Measurements from ENCODE around the gene IFT27.

Gene IFT27, protein sequence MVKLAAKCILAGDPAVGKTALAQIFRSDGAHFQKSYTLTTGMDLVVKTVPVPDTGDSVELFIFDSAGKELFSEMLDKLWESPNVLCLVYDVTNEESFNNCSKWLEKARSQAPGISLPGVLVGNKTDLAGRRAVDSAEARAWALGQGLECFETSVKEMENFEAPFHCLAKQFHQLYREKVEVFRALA

DNA sequence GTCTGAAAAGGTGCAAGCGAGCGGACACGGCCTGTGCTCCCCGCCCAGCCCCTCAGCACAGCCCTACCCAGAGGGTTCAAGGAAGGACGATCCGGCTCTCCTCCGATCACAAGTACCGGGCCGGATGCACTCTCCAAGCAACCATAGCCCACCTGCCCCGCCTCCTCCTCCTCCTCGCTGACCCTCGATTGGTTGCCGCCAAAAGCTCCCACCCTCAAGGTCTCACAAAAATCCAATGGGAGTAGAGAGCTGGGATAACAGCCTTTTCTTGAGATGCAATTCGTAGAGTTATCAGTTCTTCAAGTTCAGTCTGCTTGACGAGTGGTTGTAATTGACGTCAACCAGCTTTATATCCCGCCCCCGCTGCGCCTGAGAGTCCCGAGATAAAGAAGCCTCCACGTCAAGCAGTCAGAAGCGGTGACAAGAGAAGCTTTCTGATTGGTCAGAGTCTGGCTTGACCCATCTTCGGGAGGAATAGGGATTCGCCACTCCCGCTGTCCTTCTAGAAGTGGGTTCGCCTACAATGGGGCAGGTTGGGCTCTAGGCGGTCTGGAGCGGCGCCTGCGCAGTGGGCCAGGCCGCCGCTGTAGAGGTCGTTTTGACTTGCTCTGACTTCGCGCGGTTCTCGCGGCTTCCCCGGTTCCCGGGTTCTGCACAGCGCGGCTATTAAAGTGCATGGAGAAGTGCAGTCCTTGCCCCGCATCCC lies at the start of gene IFT27:
IFT27 (minus strand) TSS at position 156 of the 706 bp plus-strand sequence. CDS start 412 bp downstream, outside the sequence.
- peak; percentile 99 for DNase-seq

- no peak for DNase-seq
Measured at GRCh38 chr22:36824655-36825054, 48.7 kb upstream of the IFT27 start.

DNA sequence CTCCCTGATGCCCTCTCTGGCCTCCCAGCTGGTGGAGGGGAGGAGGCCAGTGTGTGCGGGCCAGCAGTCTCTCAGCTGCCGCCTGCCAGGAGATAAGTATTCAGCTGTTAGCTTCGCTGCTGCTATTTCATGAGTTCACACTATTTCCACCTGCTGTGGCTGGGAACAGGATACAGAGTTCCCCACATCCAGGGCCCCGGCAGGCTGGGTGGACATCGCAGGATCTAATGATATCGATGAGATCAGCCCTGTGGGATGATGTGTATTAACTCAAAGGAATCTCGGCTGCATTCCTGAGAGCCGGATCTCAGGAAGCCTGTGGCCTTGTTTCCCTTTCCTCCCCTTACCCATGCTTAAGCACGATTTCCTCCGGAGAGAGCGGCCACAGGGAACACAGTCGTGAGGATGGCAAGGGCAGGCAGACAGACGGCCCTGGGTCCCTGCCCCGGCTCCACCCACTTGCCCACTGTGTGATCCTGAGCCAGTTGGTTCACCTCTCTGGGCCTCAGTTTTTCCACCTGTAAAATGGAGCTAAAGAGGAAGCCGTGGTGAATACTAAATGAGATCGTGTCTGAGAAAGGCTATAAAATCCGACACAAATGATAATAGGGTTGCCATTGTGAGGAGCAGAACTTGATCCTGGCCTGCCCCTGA lies 47.4 kb upstream of the IFT27 start:
- no peak for DNase-seq

GRCh38 chr22:36822581-36822980 lies 46.7 kb upstream of the IFT27 start:
- DNase-seq = no peak

DNA sequence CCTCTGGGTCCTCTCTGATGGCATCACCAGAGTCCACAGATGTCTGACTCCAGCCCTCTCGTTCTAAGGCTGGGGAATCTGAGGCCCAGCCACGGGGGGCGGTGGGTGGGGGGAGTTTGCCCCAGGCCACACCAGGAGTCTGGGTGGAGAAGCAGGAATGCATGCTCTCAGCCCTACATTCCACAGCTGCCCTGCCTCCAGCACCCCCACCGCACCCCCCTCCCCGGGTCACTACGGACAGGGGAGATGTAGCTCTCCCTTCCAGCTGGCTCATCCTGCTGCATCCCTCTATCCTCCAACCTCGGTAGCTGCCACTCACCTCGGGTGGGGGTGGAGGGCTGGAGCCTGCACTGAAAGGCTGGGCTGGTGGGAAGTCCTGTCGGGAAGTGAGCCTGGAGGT lies 43.2 kb upstream of the IFT27 start:
- DNase-seq = no peak

GRCh38 chr22:36818010-36818642 lies 42.2 kb upstream of the IFT27 start:
- DNase-seq = no peak

DNA sequence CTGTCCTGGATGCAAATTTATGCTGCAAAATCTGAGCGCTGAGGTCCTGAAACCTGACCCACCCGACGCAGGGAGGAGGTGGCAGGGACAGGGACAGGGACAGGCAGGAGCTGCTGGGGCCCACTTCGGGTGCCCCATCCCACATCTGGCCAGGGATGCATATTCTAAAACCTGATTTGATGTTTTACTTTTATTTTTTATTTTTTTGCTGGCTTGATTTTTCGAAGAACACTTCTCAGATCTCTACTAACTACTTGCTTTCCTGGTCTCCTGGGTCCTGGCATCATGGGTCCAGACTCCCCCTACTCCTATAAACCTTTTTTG lies 41.6 kb upstream of the IFT27 start:
- no peak for DNase-seq

DNA sequence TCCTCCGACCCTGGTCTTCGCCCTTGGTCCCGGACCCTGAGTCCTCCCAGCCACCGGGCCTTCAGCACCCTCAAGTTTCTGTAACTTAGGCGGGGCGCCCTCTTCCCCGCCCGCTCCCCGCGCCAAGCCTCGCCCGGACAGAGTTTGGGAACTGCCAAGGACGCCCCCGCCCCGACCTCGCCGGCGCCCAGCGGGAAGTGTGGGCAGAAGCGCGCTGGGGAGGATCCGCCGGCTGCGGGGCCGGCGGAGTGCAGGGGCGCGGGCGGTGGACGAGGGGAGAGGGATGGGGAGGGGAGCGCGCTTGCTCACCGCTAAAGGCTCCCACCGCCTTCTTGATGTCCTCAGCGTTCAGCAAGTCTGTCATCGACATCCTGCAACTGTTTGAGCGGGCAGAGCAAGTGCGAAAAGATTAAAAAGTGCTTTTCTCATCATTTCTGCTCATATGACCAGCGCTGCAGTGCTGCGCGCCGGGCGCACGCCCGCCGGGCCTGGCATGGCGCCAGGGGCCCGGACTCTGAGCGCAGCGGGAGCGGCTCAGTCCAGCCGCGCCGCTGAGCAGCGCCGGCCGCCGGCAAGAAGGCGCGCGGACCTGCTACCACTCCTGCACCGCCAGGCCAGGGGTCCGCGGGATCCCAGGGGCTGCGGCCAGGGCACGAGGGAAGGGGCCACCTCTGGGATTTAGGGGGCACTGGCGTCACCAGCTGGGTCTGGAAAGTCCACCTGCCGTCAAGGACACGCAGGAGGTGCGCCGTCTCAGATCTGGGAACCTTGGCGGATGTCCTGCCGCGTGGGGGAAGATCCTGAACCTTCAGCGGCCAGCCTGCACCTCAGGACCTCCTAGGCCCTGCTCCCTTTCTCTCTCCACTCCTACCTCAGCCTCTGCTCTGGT lies 41.0 kb upstream of the IFT27 start, which contains the start of gene PVALB:
PVALB (minus strand) TSS at position 400 of the 889 bp plus-strand sequence; CDS start at position 370, 30 bp downstream.
- peak; percentile 2 for DNase-seq

DNA sequence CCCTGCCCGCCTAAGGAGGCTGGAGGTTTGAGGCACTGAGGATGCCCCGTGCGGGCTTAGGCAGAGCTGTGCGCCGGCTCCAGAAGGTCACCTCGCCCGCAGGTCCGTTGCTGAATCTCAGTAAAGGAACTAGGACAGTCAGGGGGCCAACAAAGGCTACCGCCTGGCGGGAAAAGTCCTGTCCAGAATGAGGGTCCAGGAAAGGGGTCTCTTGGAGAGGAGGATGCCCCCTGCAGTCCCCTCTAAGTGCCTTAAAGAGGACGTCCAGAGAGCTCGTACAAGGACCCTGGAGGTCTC lies 40.4 kb upstream of the IFT27 start:
- DNase-seq = no peak

DNA sequence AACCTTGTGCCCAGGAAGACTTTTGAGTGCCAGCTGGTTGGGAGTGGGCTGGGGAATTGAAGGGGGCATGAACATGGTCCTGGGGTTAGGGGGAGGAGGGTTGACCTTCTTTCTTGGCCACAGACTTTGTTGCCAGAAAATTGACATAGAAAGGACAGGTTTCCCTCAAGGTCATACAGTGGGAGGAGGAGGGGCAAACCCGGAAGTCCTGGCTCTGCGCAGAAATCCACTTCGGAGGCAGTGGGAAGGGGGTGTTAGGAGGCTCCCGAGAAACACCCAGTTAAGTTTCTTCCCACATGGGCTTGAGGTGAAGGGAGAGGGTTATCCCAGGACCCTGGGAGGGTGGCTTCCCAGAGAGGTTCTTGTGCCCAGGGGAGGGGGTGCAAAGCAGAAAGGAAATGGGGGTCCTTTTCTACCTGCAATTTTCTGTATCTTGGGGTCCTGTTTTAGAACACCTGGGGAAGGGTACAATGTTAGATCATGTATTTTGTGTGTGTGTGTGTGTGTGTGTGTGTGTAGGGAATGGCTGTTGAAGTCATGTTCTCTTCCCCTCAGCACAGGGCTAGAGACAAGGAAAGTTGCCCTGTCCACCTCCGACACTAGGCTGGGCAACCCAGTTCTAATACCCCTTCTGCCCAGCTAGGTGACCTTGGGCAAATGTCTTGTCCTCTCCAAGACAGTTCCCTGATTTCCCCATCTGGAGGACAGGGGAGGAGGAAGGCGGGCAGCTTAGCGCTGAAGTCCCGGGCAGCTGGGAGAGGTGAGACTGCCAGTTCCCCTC lies 39.8 kb upstream of the IFT27 start:
- DNase-seq = no peak

GRCh38 chr22:36814801-36815200 lies 38.9 kb upstream of the IFT27 start:
- DNase-seq = no peak

- no peak for DNase-seq
Measured at GRCh38 chr22:36811094-36811800, 35.3 kb upstream of the IFT27 start.

DNA sequence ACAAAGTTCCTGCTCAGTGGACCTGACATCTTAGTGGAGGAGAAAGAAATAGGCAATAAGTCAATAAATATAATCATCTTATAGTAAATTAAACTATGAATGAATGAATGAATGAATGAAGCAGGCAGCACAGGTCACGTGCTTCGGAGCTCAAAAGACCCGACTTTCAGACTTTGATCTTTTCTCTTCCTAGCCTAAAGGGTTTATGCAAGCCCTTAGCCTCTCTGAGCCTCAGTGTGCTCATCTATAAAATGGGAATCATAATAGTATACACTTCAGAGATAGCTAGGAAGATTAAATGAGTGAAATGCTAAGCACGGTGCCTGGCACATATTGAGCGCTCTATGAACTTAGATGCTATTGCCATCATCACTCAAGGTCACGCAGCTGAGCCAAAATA lies 33.4 kb upstream of the IFT27 start:
- no peak for DNase-seq

GRCh38 chr22:36808721-36809344 lies 32.9 kb upstream of the IFT27 start:
- no peak for DNase-seq

GRCh38 chr22:36807627-36808026 lies 31.7 kb upstream of the IFT27 start:
- DNase-seq = no peak

GRCh38 chr22:36806835-36807234 lies 30.9 kb upstream of the IFT27 start:
- no peak for DNase-seq

GRCh38 chr22:36803358-36803757 lies 27.4 kb upstream of the IFT27 start:
- DNase-seq = no peak

DNA sequence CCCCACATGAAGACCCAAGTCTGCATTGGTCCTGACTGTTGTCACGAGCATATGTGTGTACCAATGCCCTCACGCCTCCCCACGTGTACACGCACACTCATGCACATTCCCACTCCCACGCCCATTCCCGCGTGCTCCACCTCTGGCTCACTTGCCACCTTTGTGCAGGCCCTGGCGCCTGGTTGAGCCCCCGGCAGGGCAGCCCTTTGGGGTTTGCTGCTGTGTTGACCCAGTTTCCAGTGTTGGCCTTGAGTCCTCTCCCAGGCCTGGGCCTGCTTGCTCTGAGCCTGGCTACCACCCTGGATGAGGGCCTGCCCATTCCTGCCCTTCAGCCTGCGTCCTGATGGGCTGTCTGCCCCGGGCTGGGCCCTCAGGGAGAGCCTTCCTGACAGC lies 22.8 kb upstream of the IFT27 start:
- DNase-seq = no peak

DNA sequence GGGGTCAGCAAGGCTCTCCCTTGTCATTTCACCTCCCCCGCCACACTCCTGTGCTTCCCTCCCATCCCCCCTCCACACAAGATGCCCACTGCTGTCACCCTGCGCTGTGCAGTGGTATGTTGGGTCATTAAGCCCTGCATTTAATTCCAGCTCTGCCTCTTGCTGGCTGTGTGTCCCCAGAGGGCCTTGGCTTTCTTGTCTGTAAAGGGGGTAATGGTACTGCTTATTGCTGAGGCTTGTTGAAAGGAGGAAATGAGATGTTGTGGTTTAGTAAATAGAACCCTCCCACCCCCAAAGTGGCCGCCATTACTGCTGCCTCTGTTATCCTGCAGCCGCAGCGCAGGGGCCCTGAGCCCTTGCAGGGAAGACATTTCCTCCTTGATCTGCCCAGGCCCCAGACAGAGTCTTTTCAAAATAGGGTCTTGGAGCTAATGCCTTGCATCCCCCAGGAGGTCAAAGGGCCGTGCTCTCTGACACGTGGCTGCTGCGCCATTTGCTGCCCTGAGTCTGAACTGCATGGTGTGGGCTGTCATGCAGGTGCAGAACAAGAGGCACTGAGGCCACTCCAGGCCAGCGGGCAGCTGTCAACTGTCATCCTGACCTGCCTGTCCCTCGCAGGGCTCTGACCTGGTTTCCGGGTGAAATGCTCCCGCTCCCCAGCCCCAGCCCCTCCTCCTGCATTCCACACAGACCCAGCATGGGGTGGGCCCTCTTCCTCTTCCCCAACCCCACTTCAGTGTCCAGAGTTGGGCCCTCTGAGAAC lies 22.2 kb upstream of the IFT27 start:
- no peak for DNase-seq

DNA sequence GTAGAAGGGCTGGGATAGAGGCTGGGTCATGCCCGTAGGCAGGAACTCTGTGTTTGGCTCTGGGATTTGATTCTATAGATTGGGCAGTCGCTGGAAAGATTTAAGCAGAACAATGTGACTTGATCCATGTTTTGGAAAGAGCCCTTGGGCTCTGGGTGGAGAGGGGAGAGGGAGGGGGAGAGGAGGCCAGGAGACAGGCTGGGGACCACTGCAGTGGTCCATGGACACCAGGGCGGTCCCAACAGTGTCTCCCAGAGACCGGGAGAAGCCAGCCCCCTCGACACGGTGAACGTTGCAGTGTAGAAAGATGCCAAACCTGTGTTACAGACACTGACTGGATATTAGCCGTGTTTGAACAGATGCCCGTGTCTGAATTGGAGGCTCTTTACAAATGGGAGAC lies 21.5 kb upstream of the IFT27 start:
- DNase-seq = no peak

Data from activated CD4-positive, alpha-beta T cell treated with anti-CD3 and anti-CD28 coated beads, Interleukin-2, Interleukin-6, amounts not matched to agents 100 ng/mL and 50 ng/mL, durations not matched to agents 16 hours and 8 hours (primary cell).